Skin epidermis (tissue), 12 donors: ENCODE results near the gene ZNF678.

Experiments used
- H3K27ac ChIP-seq, 21 experiments: fragments of 200-600 bp; sonication (generic) in 11 of 21; one replicate each; pipeline ENCODE4 v1.5.0; 2020; ENCODE audit warnings: mild to moderate bottlenecking in 3 of 21, inconsistent platforms in 2 of 21, moderate library complexity in 2 of 21
- H3K4me3 ChIP-seq, 7 experiments: fragments of 200-600 bp; sonication (generic) in 2 of 7; one replicate each; pipeline ENCODE4 v1.5.0; 2020; ENCODE audit warnings: inconsistent platforms in 2 of 7, mild to moderate bottlenecking in 2 of 7, moderate library complexity in 1 of 7

ZNF678 gene

GRCh38 chr1:227563324-227564201, at the start of gene ZNF678:
ZNF678 (plus strand) TSS chr1:227563556; CDS start chr1:227650992, 87,436 bp downstream.
- H3K4me3 ChIP-seq, result peak within 1 kb of the TSS; percentile 44 to 80 (median 70)
- H3K27ac ChIP-seq, result peak within 1 kb of the TSS; percentile 8 to 90 (median 85)

GRCh38 chr1:227518876-227519275, 44.5 kb upstream of the ZNF678 start:
- Histone ChIP-seq H3K27ac (no peak overlapping the region), H3K4me3 (no peak overlapping the region)

GRCh38 chr1:227521782-227522181, 41.6 kb upstream of the ZNF678 start:
- Histone ChIP-seq H3K4me3 (no peak overlapping the region), H3K27ac (no peak overlapping the region)

GRCh38 chr1:227526524-227526923, 36.8 kb upstream of the ZNF678 start:
- H3K27ac ChIP-seq, result no peak overlapping the region
- no peak overlapping the region for H3K4me3 ChIP-seq

GRCh38 chr1:227532019-227532619, 31.2 kb upstream of the ZNF678 start:
- no peak overlapping the region for H3K27ac ChIP-seq
- H3K4me3 ChIP-seq, result no peak overlapping the region

GRCh38 chr1:227540170-227541098, 22.9 kb upstream of the ZNF678 start:
- no peak overlapping the region for H3K27ac ChIP-seq
- H3K4me3 ChIP-seq, result no peak overlapping the region

- Histone ChIP-seq H3K4me3 (no peak overlapping the region), H3K27ac (no peak overlapping the region)
These were observed 22.2 kb upstream of the ZNF678 start for GRCh38 chr1:227541129-227541528.

- H3K27ac ChIP-seq, result peak overlapping the region in 12 of 21 experiments; percentile 6 to 75 (median 56)
- peak overlapping the region; percentile 54 to 75 (median 61) for H3K4me3 ChIP-seq
These were observed 21.6 kb upstream of the ZNF678 start for GRCh38 chr1:227541796-227542152.

- Histone ChIP-seq H3K4me3 (peak overlapping the region; percentile 54 to 75 (median 61)), H3K27ac (peak overlapping the region in 14 of 21 experiments; percentile 6 to 75 (median 60))
These were observed 20.9 kb upstream of the ZNF678 start for GRCh38 chr1:227542153-227543120.

- no peak overlapping the region for H3K4me3 ChIP-seq
- no peak overlapping the region for H3K27ac ChIP-seq
These were observed 19.9 kb upstream of the ZNF678 start for GRCh38 chr1:227543283-227544066.

- no peak overlapping the region for H3K4me3 ChIP-seq
- H3K27ac ChIP-seq, result no peak overlapping the region
These were observed 19.0 kb upstream of the ZNF678 start for GRCh38 chr1:227544067-227545050.

GRCh38 chr1:227545361-227545760, 18.0 kb upstream of the ZNF678 start:
- no peak overlapping the region for H3K27ac ChIP-seq
- H3K4me3 ChIP-seq, result no peak overlapping the region

- H3K4me3 ChIP-seq, result no peak overlapping the region
- no peak overlapping the region for H3K27ac ChIP-seq
These were observed 17.3 kb upstream of the ZNF678 start for GRCh38 chr1:227546059-227546458.

- H3K27ac ChIP-seq, result no peak overlapping the region
These were observed 16.6 kb upstream of the ZNF678 start for GRCh38 chr1:227546598-227547309.

GRCh38 chr1:227547310-227548118, 15.8 kb upstream of the ZNF678 start:
- Histone ChIP-seq H3K27ac (no peak overlapping the region), H3K4me3 (no peak overlapping the region)

More at GRCh38 chr1:227546598-227547309, 16.6 kb upstream of the ZNF678 start:
- no peak overlapping the region for H3K4me3 ChIP-seq

GRCh38 chr1:227548119-227548397, 15.3 kb upstream of the ZNF678 start:
- no peak overlapping the region for H3K4me3 ChIP-seq

More at GRCh38 chr1:227548119-227548397, 15.3 kb upstream of the ZNF678 start:
- H3K27ac ChIP-seq, result no peak overlapping the region
